IPS DF 4.7 (cell line): ENCODE measurements around the gene EEF1AKMT2.

Source experiments
- DNase-seq: peaks from one replicate; pipeline ENCODE4 v3.0.0-alpha.2; 2013; ENCODE audit warnings: low spot score; ENCODE audit errors: extremely low read depth

The EEF1AKMT2 gene

GRCh38 chr10:124739119-124739921 is 52.4 kb downstream of the EEF1AKMT2 start:
- DNase-seq, result no peak

- no peak for DNase-seq
Measured at GRCh38 chr10:124738441-124738840, 53.2 kb downstream of the EEF1AKMT2 start.

GRCh38 chr10:124737708-124738107 is 54.0 kb downstream of the EEF1AKMT2 start:
- no peak for DNase-seq

- no peak for DNase-seq
Measured at GRCh38 chr10:124737221-124737620, 54.5 kb downstream of the EEF1AKMT2 start.

- DNase-seq, result no peak
Measured at GRCh38 chr10:124736491-124737136, 55.1 kb downstream of the EEF1AKMT2 start.

- no peak for DNase-seq
Measured at GRCh38 chr10:124735491-124736286, 56.0 kb downstream of the EEF1AKMT2 start.

- DNase-seq, result no peak
Measured at GRCh38 chr10:124734311-124735166, 57.1 kb downstream of the EEF1AKMT2 start.

GRCh38 chr10:124733571-124734245 is 58.0 kb downstream of the EEF1AKMT2 start:
- no peak for DNase-seq

- DNase-seq, result no peak
Measured at GRCh38 chr10:124732931-124733570, 58.6 kb downstream of the EEF1AKMT2 start.

GRCh38 chr10:124731551-124731950 is 60.1 kb downstream of the EEF1AKMT2 start:
- no peak for DNase-seq

- DNase-seq, result no peak
Measured at GRCh38 chr10:124730790-124731189, 60.9 kb downstream of the EEF1AKMT2 start.

- no peak for DNase-seq
Measured at GRCh38 chr10:124728830-124729661, 62.6 kb downstream of the EEF1AKMT2 start.

GRCh38 chr10:124728071-124728829 is 63.4 kb downstream of the EEF1AKMT2 start:
- DNase-seq, result no peak

GRCh38 chr10:124727361-124727960 is 64.2 kb downstream of the EEF1AKMT2 start:
- DNase-seq, result no peak

- no peak for DNase-seq
Measured at GRCh38 chr10:124725791-124726190, 65.9 kb downstream of the EEF1AKMT2 start.

- DNase-seq, result no peak
Measured at GRCh38 chr10:124725171-124725631, 66.5 kb downstream of the EEF1AKMT2 start.

GRCh38 chr10:124724279-124725027 is 67.2 kb downstream of the EEF1AKMT2 start:
- DNase-seq, result no peak
